C4-2B (cell line): ENCODE data around the gene BRD1.

Experiments
- ZFX ChIP-seq: fragments of 450-650 bp; IDR thresholded peaks from 2 replicates; pipeline ENCODE4 v1.6.1; 2017
- TF ChIP-seq, protein P1 (sequence below): fragments of 450-650 bp; conservative IDR thresholded peaks from 2 replicates; pipeline ENCODE4 v1.5.1; 2017; ENCODE audit warnings: mild to moderate bottlenecking

DNA sequence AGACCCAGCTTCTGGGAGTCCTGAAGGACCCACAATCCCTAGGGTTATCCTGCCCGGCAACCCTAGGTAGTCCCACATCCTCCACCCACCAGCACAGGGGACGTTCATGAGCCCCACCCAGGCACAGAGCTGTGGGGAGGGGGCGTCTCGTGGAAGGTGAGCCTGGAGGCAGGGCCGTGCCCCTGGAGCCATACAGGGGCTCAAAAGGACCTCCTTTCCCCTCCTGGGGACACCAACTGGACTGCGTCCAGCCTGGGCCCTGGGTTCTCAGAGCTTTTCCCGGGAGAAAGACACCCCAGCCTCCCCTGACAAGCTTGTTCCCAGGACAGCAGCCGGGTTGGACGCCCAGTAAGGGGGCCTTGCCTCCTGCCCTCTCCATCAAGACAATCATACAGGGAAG lies 78.4 kb downstream of the BRD1 start:
- TF ChIP-seq, protein P1, sequence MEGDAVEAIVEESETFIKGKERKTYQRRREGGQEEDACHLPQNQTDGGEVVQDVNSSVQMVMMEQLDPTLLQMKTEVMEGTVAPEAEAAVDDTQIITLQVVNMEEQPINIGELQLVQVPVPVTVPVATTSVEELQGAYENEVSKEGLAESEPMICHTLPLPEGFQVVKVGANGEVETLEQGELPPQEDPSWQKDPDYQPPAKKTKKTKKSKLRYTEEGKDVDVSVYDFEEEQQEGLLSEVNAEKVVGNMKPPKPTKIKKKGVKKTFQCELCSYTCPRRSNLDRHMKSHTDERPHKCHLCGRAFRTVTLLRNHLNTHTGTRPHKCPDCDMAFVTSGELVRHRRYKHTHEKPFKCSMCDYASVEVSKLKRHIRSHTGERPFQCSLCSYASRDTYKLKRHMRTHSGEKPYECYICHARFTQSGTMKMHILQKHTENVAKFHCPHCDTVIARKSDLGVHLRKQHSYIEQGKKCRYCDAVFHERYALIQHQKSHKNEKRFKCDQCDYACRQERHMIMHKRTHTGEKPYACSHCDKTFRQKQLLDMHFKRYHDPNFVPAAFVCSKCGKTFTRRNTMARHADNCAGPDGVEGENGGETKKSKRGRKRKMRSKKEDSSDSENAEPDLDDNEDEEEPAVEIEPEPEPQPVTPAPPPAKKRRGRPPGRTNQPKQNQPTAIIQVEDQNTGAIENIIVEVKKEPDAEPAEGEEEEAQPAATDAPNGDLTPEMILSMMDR: no peak
- no peak for TF ChIP-seq ZFX
